AG04449 (cell line): ENCODE data around the gene TFIP11.

ENCODE experiments used
- CTCF ChIA-PET: fragments of 350-600 bp; formaldehyde crosslinking; extraction: SDS; loops from one replicate; lab custom pipeline; 2021; ENCODE audit warnings: antibody characterized with exemption; lab: Yijun Ruan, JAX
- POLR2A ChIA-PET: fragments of 400-600, 350-600 bp; formaldehyde crosslinking; extraction: SDS; loops from one replicate; lab custom pipeline; 2020; ENCODE audit warnings: antibody characterized with exemption, inconsistent platforms; lab: Yijun Ruan, JAX
- DNase-seq: peaks from one replicate; pipeline ENCODE4 v3.0.0-alpha.2; 2010; ENCODE audit warnings: low read depth, low spot score
- H3K4me3 ChIP-seq: 2 replicates; pipeline ENCODE4 v1.5.1; 2011; ENCODE audit warnings: low read depth, mild to moderate bottlenecking, control low read depth, low read length
- TF ChIP-seq, protein P1 (sequence below): IDR thresholded peaks from one replicate; pipeline ENCODE4 v1.5.1; 2011; ENCODE audit warnings: mild to moderate bottlenecking, moderate library complexity, low read length, control low read depth, inconsistent platforms; ENCODE audit not compliant: insufficient read depth; ENCODE audit errors: missing control alignments

TFIP11 gene

DNA sequence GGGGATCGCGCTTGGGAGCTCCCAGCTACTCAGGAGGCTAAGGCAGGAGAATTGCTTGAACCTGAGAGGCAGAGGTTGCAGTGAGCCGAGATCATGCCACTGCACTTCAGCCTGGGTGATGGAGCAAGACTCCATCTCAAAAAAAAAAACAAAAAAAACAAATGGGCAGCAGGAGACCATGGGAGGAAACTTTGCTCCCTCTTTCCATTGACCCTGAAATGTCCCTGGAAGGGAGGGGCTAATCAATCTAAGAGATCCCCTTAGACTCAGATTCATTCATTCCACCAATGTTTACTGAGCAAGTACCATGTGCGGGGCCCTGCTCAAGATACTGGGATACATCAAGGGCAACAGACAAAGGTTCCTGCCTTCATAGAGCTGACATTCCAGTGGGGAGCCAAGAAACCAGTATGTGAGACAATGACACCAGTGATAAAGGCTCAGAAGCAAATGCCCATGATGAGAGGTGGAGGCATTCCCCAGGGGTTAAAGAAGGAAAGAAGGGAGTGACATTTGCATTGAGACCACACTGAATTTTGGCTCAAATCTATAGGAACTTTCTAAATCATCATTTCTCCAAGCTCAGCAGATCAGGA, 37.7 kb upstream of the TFIP11 start:
- CTCF ChIA-PET = interaction anchor here (1.2 to 2.0 kb wide), 2 partner anchors 116 to 123 kb away, joined by 3 to 13 read pairs; no protein-coding TSS in a partner anchor
- POLR2A ChIA-PET = interaction anchor here (0.6 to 0.8 kb wide), 2 partner anchors 123 to 134 kb away, joined by 3 to 4 read pairs; no protein-coding TSS in a partner anchor
- no peak for DNase-seq
- H3K4me3 ChIP-seq = no peak overlapping the region
- TF ChIP-seq, protein P1, sequence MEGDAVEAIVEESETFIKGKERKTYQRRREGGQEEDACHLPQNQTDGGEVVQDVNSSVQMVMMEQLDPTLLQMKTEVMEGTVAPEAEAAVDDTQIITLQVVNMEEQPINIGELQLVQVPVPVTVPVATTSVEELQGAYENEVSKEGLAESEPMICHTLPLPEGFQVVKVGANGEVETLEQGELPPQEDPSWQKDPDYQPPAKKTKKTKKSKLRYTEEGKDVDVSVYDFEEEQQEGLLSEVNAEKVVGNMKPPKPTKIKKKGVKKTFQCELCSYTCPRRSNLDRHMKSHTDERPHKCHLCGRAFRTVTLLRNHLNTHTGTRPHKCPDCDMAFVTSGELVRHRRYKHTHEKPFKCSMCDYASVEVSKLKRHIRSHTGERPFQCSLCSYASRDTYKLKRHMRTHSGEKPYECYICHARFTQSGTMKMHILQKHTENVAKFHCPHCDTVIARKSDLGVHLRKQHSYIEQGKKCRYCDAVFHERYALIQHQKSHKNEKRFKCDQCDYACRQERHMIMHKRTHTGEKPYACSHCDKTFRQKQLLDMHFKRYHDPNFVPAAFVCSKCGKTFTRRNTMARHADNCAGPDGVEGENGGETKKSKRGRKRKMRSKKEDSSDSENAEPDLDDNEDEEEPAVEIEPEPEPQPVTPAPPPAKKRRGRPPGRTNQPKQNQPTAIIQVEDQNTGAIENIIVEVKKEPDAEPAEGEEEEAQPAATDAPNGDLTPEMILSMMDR = no peak

DNA sequence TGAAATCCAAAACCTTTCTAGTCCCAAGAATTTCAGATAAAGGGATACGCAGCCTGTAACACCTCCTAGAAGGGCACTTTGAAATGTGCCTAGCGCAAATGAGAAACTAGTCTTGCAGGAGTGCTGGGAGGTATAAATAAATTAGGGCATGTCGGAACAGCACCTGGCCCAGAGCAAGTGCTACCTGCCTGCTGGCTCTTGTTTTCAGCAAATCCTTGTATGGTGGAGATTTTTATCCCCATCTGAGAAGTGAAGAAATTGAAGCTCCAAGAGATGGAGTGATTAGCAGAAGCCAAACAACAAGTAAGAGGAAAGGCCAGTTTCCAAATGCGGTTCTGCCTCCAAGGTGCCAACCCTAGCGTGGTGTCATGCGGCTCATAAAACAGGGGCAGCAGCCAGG, 36.7 kb upstream of the TFIP11 start:
- ChIA-PET POLR2A (no interaction called here), CTCF (no interaction called here)
- H3K4me3 ChIP-seq = no peak overlapping the region
- TF ChIP-seq, protein P1 = no peak
- no peak for DNase-seq

DNA sequence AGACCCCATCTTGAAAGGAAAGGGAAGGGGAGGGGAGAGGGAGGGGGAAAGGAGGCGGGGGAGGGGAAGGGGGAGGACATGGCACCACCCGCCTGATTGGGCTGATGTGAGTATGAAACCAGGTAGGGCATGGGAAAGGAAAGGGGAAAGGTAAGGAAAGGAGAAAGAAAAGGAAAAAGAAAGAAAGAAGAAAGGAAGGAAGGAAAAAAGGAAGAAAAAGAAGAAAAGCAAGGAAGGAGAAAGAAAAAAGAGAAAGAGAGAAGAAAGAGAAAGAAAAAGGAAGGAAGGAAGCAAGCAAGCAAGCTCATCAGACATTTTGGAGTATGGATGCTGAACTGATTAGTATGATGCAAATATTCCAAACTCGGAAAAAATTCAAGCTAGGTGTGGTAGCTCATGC, 36.0 kb upstream of the TFIP11 start:
- no peak for DNase-seq
- CTCF ChIA-PET = no interaction called here
- POLR2A ChIA-PET = no interaction called here
- TF ChIP-seq, protein P1 = no peak
- H3K4me3 ChIP-seq = no peak overlapping the region

DNA sequence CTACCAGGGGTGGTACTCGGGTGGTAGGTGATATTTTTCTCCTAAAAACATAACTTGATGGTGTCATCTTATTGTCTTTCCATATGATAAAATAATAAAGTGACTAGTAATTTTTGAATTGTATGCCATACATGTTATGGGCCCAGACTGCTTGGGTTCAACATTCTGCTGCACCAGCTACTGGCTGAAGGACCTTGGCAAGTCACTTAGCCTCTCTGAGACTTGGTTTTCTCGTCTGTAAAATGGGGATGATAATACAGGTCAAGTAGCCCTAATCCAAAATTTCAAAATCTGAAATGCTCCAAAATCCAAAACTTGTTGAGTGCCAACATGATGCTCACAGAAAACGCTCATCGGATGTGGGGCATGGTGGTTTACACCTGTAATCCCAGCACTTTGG, 35.6 kb upstream of the TFIP11 start:
- no peak for DNase-seq
- TF ChIP-seq, protein P1 = no peak
- POLR2A ChIA-PET = no interaction called here
- no peak overlapping the region for H3K4me3 ChIP-seq
- CTCF ChIA-PET = no interaction called here

DNA sequence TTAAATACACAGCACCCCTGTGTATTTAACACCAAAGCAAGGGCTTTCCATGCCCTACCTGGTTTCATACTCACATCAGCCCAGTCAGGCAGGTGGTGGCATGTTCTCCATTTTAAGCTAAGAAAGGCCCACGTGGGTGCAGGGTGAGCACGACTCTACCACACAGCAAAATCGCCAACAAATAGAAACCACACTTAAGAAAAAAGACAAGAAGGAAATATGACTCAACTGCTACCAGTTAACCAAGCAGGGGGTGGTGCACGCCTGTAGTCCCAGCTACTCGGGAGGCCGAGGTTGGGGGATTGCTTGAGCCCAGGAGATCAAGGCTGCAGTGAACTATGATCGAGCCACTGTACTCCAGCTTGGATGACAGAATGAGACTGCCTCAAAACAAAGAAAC, 35.2 kb upstream of the TFIP11 start:
- CTCF ChIA-PET = interaction anchor here (1.2 kb wide), 1 partner anchor 115 kb away, joined by 3 read pairs; no protein-coding TSS in a partner anchor
- POLR2A ChIA-PET = no interaction called here

DNA sequence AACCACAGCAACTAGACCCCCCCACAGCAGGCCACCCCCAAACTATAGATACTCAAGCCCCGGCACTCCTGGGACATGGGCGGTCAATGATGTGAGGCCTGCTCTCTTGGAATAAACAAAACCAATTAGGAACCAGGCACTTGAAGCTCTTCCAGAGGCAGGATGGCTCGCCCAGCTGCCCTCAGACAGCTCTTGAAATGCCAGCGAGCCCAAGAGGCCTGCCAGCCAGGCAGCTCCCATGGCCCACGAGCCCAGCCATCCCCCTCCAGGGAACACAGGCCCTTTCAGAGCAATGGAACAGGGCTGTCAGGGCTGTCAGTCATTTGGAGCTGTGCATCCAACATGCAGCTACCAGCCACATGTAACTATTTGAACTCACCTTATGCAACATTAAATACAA, 34.0 kb upstream of the TFIP11 start:
- ChIA-PET POLR2A (no interaction called here), CTCF (interaction anchor here (1.2 to 1.5 kb wide), 2 partner anchors 9 to 116 kb away, joined by 3 read pairs; no protein-coding TSS in a partner anchor)
- H3K4me3 ChIP-seq = no peak overlapping the region
- TF ChIP-seq, protein P1 = no peak
- no peak for DNase-seq

More for the DNA sequence above, 35.2 kb upstream of the TFIP11 start:
- H3K4me3 ChIP-seq = no peak overlapping the region
- DNase-seq = no peak
- TF ChIP-seq, protein P1 = no peak
